CD4-positive, CD25-positive, alpha-beta regulatory T cell (primary cell): ENCODE data around the gene DIPK1B. TPM values are rescaled to one million over a fixed set of nuclear protein-coding genes. Genes with fewer than 3 reads are reported as not detected.

Experiments
- ATAC-seq, 2 donors: fragments of 150-1000 bp; cut with Tn5 transposase; one replicate each; pipeline ENCODE4 v1.10.0; 2021; ENCODE audit warnings: low read depth in 2 of 2, moderate number of reproducible peaks in 2 of 2, moderate library complexity in 1 of 2
- DNase-seq, 3 donors: peaks; one replicate each; pipeline versions ENCODE4 v3.0.0 to v3.0.0-alpha.2; 2012 to 2022; ENCODE audit warnings: mixed read lengths in 1 of 3
- H3K27ac ChIP-seq: one replicate; pipeline ENCODE4 v1.7.0; 2013; ENCODE audit warnings: mild to moderate bottlenecking, low read length; ENCODE audit not compliant: insufficient read depth, poor library complexity, severe bottlenecking
- H3K27me3 ChIP-seq: one replicate; pipeline ENCODE4 v1.7.0; 2013; ENCODE audit warnings: low read length; ENCODE audit not compliant: control insufficient read depth, insufficient read depth
- H3K36me3 ChIP-seq: one replicate; pipeline ENCODE4 v1.7.0; 2013; ENCODE audit warnings: mild to moderate bottlenecking, low read length, moderate library complexity; ENCODE audit not compliant: control insufficient read depth, insufficient read depth
- H3K4me1 ChIP-seq: 2 replicates; pipeline ENCODE4 v1.7.0; 2013; ENCODE audit warnings: mild to moderate bottlenecking, low read length; ENCODE audit not compliant: insufficient read depth, control insufficient read depth, poor library complexity, severe bottlenecking
- H3K4me3 ChIP-seq: one replicate; pipeline ENCODE4 v1.7.0; 2013; ENCODE audit warnings: low read depth, mild to moderate bottlenecking, low read length, moderate library complexity
- H3K9me3 ChIP-seq, 2 experiments: 1 replicate in 1 of 2; 2 replicates in 1 of 2; pipeline ENCODE4 v1.7.0; 2013; ENCODE audit warnings: low read length in 2 of 2, mild to moderate bottlenecking in 1 of 2, moderate library complexity in 1 of 2; ENCODE audit not compliant: control insufficient read depth in 2 of 2
- H3K27ac Mint-ChIP-seq, 3 donors: one replicate each; pipeline ENCODE4 v1.8.0; 2020 to 2022; ENCODE audit warnings: mild to moderate bottlenecking in 3 of 3, mixed read lengths in 3 of 3, moderate library complexity in 2 of 3
- H3K27me3 Mint-ChIP-seq: one replicate; pipeline ENCODE4 v1.8.0; 2022; ENCODE audit warnings: mild to moderate bottlenecking, mixed read lengths
- H3K36me3 Mint-ChIP-seq: one replicate; pipeline ENCODE4 v1.8.0; 2020; ENCODE audit warnings: mixed read lengths
- H3K4me1 Mint-ChIP-seq, 4 donors: one replicate each; pipeline ENCODE4 v1.8.0; 2020 to 2022; ENCODE audit warnings: mixed read lengths in 4 of 4, mild to moderate bottlenecking in 1 of 4
- H3K4me3 Mint-ChIP-seq, 4 donors: one replicate each; pipeline ENCODE4 v1.8.0; 2020 to 2022; ENCODE audit warnings: mild to moderate bottlenecking in 4 of 4, mixed read lengths in 4 of 4, moderate library complexity in 3 of 4
- H3K9me3 Mint-ChIP-seq, 7 donors: one replicate each; pipeline ENCODE4 v1.8.0; 2020 to 2022; ENCODE audit warnings: mixed read lengths in 7 of 7, mild to moderate bottlenecking in 3 of 7, moderate library complexity in 2 of 7
- polyA plus RNA-seq, 4 donors: library from polyadenylated mRNA; unstranded; fragments of 300-500 nt; fragmentation: Illumina TruSeq; gene quantifications; one replicate each; pipeline ENCODE4 v1.2.3, GENCODE V29; 2021
- total RNA-seq: library from RNA; stranded (reverse); gene quantifications from one replicate; pipeline ENCODE4 v1.2.3, GENCODE V29; 2022

DIPK1B gene
- total and polyA plus RNA-seq, 5 donors from 2014 or later = 0.16 to 1.3 TPM; not detected in 3

DNA sequence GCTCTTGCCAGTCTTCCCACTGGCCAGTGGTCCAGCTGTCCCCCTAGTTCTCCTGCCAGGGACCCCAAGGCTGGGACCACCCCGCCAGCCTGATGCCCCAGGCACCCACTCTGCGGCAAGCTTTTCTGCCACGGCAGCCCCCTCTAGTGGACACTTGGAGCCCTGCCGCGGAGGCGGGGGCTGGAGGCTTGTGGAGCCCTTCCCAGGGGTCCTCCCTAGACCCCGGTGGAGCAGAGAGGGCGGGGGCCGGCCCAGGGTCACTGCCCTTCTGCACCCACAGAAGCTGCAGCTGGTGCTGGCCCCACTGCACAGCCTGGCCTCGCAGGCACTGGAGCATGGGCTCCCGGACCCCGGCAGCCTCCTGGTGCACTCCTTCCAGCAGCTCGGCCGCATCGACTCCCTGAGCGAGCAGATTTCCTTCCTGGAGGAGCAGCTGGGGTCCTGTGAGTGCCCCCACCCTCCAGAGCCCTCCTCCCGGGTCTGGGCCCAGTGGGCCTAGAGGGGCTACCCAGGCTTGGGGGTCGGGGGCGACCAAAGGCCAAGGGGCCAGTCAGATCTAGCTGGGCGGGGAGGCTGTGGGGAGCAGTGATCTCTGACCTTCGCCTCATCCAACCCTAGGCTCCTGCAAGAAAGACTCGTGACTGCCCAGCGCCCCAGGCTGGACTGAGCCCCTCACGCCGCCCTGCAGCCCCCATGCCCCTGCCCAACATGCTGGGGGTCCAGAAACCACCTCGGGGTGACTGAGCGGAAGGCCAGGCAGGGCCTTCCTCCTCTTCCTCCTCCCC lies 40.5 kb upstream of the DIPK1B start:
- DNase-seq (peak in 1 of 3 donors; percentile 20), ATAC-seq (no peak)
- H3K4me1 Mint-ChIP-seq = no peaks in the 10 kb centered on the region
- H3K36me3 ChIP-seq = peaks cover 2% of the 10 kb centered on the region
- H3K4me3 Mint-ChIP-seq = no peak overlapping the region
- no peak overlapping the region for H3K4me3 ChIP-seq
- no peak overlapping the region for H3K27ac Mint-ChIP-seq
- H3K4me1 ChIP-seq = no peaks in the 10 kb centered on the region
- no peak overlapping the region for H3K27ac ChIP-seq
- H3K9me3 Mint-ChIP-seq = no peaks in the 10 kb centered on the region
- H3K36me3 Mint-ChIP-seq = no peaks in the 10 kb centered on the region
- H3K9me3 ChIP-seq = no peaks in the 10 kb centered on the region
- no peaks in the 10 kb centered on the region for H3K27me3 ChIP-seq
- H3K27me3 Mint-ChIP-seq = peaks cover 2% of the 10 kb centered on the region

DNA sequence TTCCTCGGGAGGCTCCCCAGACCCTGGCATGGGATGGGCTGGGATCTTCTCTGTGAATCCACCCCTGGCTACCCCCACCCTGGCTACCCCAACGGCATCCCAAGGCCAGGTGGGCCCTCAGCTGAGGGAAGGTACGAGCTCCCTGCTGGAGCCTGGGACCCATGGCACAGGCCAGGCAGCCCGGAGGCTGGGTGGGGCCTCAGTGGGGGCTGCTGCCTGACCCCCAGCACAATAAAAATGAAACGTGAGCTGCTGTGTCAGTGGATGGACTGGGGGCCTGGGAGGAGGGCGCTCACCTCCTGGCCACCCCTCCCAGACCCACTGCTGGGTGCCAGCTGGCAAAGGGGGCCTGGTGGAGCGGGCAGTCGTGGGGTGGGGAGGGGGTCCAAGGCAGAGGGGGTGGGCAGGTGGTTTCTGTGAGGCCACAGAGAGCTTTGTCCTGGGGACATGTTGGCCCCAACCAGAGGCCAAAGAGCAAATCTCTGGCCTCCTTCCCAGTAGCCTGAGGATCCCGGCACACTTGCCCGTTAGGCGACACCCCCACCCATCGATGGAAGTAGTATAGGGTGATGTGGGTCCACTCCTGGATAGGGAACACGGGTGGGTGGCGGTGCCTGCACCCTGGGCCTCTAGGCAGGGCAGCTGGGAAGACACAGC lies 39.8 kb upstream of the DIPK1B start:
- H3K36me3 Mint-ChIP-seq = no peaks in the 10 kb centered on the region

DNA sequence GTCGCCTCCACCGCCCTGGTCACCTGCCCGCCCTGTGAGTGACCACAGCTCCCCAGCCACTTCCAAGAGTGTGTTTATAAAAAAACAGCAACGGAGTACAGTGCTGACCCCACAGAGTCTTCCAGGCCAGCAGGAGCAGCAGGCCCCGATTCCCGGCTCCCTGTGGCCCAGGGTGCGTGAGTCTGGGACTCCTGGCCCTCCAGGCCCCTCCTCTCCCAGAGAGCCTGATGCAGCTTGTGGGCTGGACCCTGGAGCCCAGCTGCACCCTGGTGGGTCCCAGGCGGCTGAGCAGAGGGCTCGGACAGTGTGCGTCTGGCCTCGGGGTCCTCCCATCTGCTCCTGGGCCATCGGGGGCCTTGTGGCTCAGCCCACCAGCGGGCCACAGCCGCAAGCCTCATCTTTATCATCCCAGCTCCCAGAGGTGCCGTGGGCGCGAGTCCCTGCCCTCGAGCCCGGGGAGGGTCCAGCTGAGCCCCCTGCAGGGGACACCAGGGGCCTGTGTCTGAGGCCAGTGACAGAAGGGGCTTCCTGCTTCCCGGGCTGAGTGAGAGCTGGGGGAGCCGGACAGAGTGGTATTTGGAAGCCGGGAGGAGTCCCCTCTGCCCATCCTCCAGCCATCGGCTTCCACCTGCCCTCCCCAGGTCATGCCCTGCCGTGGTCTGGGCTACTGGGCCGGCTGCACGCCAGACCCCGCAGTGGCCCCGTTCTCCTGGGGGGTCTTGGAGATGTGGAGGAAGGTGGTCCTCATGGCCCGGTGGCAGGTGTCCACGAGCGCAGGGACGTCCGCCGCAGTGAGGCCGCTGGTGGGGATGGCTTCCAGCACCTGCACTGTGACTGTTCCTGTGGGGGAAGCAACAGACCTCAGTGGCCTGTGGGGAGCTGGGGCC lies 39.0 kb upstream of the DIPK1B start:
- H3K9me3 Mint-ChIP-seq = no peaks in the 10 kb centered on the region
- H3K9me3 ChIP-seq = no peaks in the 10 kb centered on the region
- no peak overlapping the region for H3K4me3 ChIP-seq
- no peak overlapping the region for H3K27ac ChIP-seq
- H3K4me1 ChIP-seq = no peaks in the 10 kb centered on the region
- H3K4me1 Mint-ChIP-seq = no peaks in the 10 kb centered on the region
- peaks cover 2% of the 10 kb centered on the region for H3K36me3 ChIP-seq
- H3K36me3 Mint-ChIP-seq = no peaks in the 10 kb centered on the region
- ATAC-seq = no peak
- no peak overlapping the region for H3K27ac Mint-ChIP-seq
- no peaks in the 10 kb centered on the region for H3K27me3 ChIP-seq
- no peak overlapping the region for H3K4me3 Mint-ChIP-seq
- no peak for DNase-seq
- no peaks in the 10 kb centered on the region for H3K27me3 Mint-ChIP-seq

More for the DNA sequence above, 39.8 kb upstream of the DIPK1B start:
- H3K27ac ChIP-seq = no peak overlapping the region
- H3K4me1 ChIP-seq = no peaks in the 10 kb centered on the region
- DNase-seq = no peak
- H3K4me3 Mint-ChIP-seq = no peak overlapping the region
- no peak overlapping the region for H3K27ac Mint-ChIP-seq
- no peak for ATAC-seq
- no peaks in the 10 kb centered on the region for H3K9me3 Mint-ChIP-seq
- no peak overlapping the region for H3K4me3 ChIP-seq
- no peaks in the 10 kb centered on the region for H3K4me1 Mint-ChIP-seq
- no peaks in the 10 kb centered on the region for H3K27me3 Mint-ChIP-seq
- H3K9me3 ChIP-seq = no peaks in the 10 kb centered on the region
- H3K36me3 ChIP-seq = peaks cover 2% of the 10 kb centered on the region
- no peaks in the 10 kb centered on the region for H3K27me3 ChIP-seq

DNA sequence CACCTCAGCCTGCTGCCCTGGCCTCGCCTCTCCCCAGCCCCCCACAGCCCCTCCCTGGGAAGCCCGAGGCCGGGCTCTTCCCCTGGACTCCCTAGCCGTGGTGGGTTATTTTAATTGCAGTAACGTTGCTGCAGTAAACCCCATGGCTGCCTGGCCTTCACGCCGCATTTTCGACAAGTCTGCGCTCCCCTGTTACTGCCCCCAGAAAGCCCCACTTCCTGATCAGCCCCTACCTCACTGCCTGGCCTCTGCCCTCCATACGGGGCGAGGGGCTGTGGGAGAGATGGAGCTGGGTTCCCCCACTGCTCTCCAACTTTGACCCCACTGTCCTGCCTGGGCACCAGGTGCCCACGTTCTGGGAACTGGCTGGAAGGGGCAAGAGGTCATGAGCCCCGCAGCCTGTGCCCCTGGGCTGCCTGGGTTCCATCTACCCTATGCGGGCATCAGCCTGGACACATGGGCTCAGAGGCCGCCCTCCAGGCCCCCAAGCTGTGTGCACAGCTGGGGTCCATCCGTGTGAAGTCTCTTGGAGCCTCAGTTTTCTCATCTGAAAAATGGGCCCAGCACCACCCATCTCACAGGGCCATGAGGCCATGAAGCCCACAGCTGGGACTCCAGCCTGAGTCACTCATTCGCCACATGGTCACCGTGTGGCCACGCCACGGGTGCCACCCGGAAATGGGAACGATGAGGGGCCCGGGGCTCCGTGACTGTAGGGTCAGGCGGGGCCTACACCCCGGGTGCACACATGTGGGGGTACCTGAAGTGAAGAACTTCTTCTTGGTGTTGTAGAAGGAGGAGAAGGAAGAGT lies 38.2 kb upstream of the DIPK1B start:
- Histone ChIP-seq H3K36me3 (peaks cover 2% of the 10 kb centered on the region), H3K27ac (no peak overlapping the region), H3K27me3 (no peaks in the 10 kb centered on the region), H3K4me3 (no peak overlapping the region), H3K9me3 (no peaks in the 10 kb centered on the region), H3K4me1 (no peaks in the 10 kb centered on the region)
- Mint-ChIP-seq H3K4me1 (peaks cover 0 to 2% (median 0%) of the 10 kb centered on the region in 4 donors), H3K4me3 (no peak overlapping the region), H3K9me3 (no peaks in the 10 kb centered on the region), H3K27me3 (no peaks in the 10 kb centered on the region), H3K27ac (no peak overlapping the region), H3K36me3 (no peaks in the 10 kb centered on the region)
- ATAC-seq (no peak), DNase-seq (no peak)

DNA sequence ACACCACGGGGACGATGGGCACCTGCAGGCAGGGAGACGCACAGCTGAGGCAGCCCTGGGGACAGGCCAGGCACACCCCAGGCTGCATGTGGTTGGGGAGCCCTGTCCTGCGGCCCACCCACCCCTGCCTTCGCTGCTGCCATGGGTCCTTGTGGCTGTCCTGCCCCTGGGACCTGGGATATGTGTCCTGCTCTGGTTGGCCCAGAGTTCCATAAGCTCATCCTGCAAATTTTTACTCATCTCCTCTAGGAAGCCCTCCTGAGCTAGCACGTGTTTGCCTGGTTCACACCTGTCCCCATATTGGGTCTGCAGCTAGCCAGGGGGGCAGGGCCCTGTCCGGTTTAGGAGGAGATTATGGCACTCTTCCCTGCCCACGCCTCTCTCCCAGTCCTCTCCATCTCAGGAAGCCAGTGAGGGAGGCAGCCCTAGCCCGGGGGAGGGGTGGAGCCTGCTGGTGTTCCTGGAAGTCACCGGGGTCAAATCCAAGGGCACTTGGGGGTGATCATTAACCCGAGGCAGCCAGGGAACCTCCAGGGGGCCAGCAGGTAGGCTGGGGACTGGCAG lies 37.5 kb upstream of the DIPK1B start:
- no peaks in the 10 kb centered on the region for H3K4me1 ChIP-seq
- Mint-ChIP-seq H3K27me3 (no peaks in the 10 kb centered on the region), H3K4me1 (peaks cover 0 to 4% (median 0%) of the 10 kb centered on the region in 4 donors), H3K9me3 (no peaks in the 10 kb centered on the region), H3K4me3 (no peak overlapping the region), H3K27ac (peak overlapping the region in 1 of 3 donors; percentile 64), H3K36me3 (no peaks in the 10 kb centered on the region)
- no peaks in the 10 kb centered on the region for H3K27me3 ChIP-seq
- H3K9me3 ChIP-seq = no peaks in the 10 kb centered on the region
- DNase-seq (no peak), ATAC-seq (no peak)
- peaks cover 2% of the 10 kb centered on the region for H3K36me3 ChIP-seq
- H3K27ac ChIP-seq = no peak overlapping the region
- no peak overlapping the region for H3K4me3 ChIP-seq

DNA sequence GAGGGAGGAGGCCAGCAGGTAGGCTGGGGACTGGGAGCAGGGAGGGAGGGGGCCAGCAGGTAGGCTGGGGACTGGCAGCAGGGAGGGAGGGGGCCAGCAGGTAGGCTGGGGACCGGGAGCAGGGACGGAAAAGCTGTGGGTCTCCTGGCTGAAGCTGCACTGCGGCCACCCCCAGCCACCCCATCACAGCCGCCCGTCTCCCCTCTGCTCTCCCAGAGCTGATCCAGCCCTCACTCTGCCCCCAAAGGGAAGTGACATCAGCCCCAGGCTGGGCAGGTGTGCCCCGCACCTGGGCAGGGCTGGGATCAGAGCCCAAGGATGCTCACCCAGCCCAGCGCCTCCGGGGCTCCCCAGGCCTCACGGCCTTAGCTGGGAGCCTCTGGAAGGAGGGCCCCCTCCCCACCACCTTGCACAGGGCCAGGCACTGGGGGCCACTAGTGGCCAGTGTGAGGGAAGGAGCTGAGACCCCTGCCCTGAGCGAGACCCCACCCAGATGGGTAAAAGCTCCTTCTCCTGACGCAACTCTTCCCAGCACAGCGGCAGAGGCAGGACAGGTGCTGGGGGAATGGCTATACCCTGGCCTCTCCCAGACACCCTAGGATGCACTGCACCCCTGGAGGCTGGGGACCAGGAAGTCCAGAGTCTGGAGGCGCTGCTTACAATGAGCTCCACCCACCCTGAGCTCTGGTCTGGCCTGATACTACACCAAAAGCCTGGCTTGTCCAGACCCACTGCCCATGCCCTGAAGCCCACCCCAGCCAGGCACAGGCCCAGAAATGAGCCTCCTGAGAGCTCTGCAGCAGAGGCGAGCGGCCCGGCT lies 36.7 kb upstream of the DIPK1B start:
- no peaks in the 10 kb centered on the region for H3K4me1 ChIP-seq
- H3K9me3 ChIP-seq = no peaks in the 10 kb centered on the region
- ATAC-seq = no peak
- H3K27me3 Mint-ChIP-seq = no peaks in the 10 kb centered on the region
- no peak for DNase-seq
- H3K4me3 ChIP-seq = no peak overlapping the region
- H3K36me3 ChIP-seq = peaks cover 2% of the 10 kb centered on the region
- H3K4me3 Mint-ChIP-seq = no peak overlapping the region
- no peaks in the 10 kb centered on the region for H3K36me3 Mint-ChIP-seq
- H3K27ac Mint-ChIP-seq = no peak overlapping the region
- H3K27me3 ChIP-seq = no peaks in the 10 kb centered on the region
- H3K27ac ChIP-seq = no peak overlapping the region
- peaks cover 0 to 5% (median 0%) of the 10 kb centered on the region in 4 donors for H3K4me1 Mint-ChIP-seq
- H3K9me3 Mint-ChIP-seq = no peaks in the 10 kb centered on the region
